ENCODE data around the gene ITGB1BP2.
"Not testable (repeated sequence)": the region's sequence is repeated elsewhere in the genome, so short reads cannot be mapped to it uniquely, and the experiment has no call there.

The ITGB1BP2 gene

DNA sequence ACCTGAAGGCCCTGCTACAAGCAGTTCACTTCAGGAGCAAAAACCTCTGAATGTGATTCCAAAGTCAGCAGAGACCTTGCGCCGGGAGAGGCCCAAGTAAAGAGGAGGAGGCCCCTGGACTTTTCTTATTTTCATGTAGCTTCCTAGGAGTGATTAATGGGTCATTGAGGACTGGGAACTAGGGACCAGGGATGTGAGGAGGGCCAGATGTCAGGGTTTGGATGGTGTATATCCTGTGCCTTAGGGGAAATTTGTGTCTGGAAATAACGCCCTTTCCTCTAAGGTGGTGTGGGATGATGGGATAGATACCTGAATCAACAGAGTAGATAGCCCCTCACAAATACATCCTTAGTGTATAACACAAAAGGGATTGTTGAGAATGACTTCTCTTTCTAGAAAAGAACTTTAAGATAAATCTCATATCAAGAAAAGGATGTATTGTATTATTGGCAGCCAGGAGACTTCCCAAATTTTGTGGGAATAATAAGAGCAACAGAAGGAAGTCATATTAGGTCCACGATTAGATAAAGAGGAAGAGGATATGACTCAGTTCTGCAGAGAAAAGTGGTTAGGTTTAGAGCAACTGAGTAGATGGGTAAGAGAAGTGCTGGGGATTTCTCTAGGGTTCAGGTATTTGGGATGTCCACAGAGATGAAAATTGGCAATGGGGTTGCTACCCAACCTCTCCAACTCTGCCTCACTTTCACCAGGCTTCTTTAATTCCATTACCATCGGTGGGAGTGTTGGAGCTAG is 1.1 kb downstream of the ITGB1BP2 start:
- DNase-seq: no peak

GRCh38 chrX:71304561-71304960 is 3.0 kb downstream of the ITGB1BP2 start:
- DNase-seq: no peak

- no peak for DNase-seq
Observed at GRCh38 chrX:71315917-71316316, 14.4 kb downstream of the ITGB1BP2 start.

- DNase-seq: not testable (repeated sequence)
Observed at GRCh38 chrX:71316959-71317358, 15.4 kb downstream of the ITGB1BP2 start.

- no peak for DNase-seq
Observed at GRCh38 chrX:71320126-71320525, 18.6 kb downstream of the ITGB1BP2 start.

- DNase-seq: no peak
Observed at GRCh38 chrX:71321731-71322130, 20.2 kb downstream of the ITGB1BP2 start.

DNA sequence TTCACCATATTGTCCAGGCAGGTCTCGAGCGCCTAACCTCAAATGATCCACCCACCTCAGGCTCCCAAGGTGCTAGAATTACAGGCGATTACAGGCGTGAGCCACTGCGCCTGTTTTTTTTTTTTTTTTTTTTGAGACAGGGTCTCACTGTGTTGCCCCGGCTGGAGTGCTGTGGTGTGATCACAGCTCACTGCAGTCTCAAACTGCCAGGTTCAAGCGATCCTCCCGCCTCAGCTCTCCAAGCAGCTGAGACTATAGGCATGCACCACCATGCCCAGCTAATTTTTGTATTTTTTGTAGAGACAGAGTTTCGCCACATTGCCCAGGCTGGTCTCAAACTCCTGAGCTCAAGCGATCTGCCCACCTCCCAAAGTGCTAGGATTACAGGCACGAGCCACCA is 22.9 kb downstream of the ITGB1BP2 start:
- not testable (repeated sequence) for DNase-seq

- no peak for DNase-seq
Observed at GRCh38 chrX:71326394-71326793, 24.8 kb downstream of the ITGB1BP2 start.

DNA sequence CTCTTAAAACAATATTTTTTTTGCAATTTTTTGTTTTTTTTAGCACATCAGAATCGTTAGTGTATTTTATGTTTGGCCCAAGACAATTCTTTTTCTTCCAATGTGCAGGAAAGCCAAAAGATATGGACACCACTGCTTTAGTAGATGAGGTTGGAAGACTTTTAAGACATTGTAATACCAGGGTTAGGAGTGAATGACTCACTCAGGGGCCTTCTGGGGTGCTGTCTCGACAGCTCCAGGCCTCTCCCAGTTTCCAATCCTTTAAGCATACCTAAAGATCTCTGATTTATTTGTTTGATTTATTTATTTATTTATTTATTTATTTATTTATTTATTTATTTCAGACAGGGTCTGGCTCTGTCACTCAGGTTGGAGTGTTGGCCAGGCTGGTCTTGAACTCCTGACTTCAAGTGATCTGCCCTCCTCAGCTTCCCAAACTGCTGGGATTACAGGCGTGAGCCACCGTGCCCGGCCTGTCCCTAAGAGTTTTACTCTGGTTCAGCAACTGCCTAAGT is 47.7 kb downstream of the ITGB1BP2 start:
- not testable (repeated sequence) for DNase-seq

DNA sequence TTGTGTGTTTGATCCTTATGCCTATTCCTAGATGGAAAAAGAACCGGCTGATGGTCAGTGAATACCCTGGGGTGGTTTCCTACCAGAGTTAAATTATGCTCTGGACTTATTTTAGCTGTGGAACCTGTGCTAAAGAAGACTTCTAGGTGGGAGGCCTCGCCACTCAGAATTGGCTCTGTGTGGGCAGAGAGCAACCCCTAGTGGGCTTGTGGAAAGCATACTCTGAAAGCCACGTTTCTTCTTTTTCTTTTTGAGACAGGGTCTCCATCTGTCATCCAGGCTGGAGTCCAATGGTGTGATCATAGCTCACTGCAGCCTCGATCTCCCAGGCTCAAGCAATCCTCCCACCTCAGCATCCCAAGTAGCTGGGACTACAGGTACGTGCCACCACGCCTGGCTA is 48.3 kb downstream of the ITGB1BP2 start:
- not testable (repeated sequence) for DNase-seq

GRCh38 chrX:71352439-71352838 is 50.9 kb downstream of the ITGB1BP2 start:
- not testable (repeated sequence) for DNase-seq
